ENCODE measurements around the gene ATF5. TPM values are rescaled to one million over a fixed set of nuclear protein-coding genes. Genes with fewer than 3 reads are reported as not detected.

The ATF5 gene
- total RNA-seq, 1 experiment from 2014 or later = 64.0 TPM

DNA sequence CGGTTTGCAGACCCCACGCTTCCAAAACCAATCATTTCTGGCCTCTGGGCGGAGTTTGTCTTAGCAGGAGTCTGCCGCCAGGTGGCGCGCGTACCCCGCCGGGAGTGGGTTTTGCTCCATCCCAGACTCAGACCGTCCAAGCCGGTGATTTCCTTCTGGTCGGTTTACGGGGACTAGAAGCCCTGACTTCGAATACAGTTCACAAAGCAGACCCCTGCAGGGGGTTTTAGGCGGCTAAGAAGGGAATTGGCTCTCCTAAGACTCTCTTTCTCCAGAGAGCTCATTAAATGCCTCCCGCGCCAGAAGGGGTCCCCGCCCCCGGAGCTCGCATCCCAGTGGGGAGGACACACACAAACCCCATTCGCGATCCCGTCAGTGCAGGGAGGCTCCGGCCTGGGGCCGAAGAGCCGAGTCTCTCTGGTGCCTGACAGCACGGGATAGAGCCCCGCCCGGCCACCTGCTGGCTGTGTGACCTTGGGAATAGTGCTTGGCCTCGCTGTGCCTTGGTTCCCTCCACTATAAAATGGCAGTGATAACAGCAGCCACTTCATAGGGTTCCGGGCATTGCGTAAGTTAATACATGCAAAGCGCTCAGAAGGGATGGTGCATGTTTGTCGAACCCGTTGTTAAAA is 8.9 kb downstream of the ATF5 start:
- CTCF ChIA-PET = interaction anchor here (1.0 kb wide), 1 partner anchor 25 kb away, joined by 4 read pairs; no protein-coding TSS in a partner anchor
- Mint-ChIP-seq H3K4me1 (ENCODE audit: low read depth, unreplicated experiment) (peaks cover 9% of the 10 kb centered on the region), H3K36me3 (ENCODE audit: insufficient read depth, unreplicated experiment) (peaks cover 14% of the 10 kb centered on the region), H3K4me3 (ENCODE audit: unreplicated experiment) (peak overlapping the region; percentile 34), H3K9me3 (ENCODE audit: unreplicated experiment) (no peaks in the 10 kb centered on the region), H3K27me3 (ENCODE audit: insufficient read depth, unreplicated experiment) (no peaks in the 10 kb centered on the region), H3K27ac (ENCODE audit: unreplicated experiment) (no peak overlapping the region)
- POLR2A ChIA-PET = no interaction called here
- Histone ChIP-seq H3K9me3 (no peaks in the 10 kb centered on the region), H3K27me3 (replicated peaks; ENCODE audit: control insufficient read depth, insufficient read depth, low read length) (no peaks in the 10 kb centered on the region), H3K4me1 (peaks cover 3% of the 10 kb centered on the region; the same call in 1 of the 2 replicates), H3K4me3 (ENCODE audit: low read depth, low read length) (no peak overlapping the region), H3K36me3 (ENCODE audit: control insufficient read depth, insufficient read depth, low read length) (no peaks in the 10 kb centered on the region)
- intact Hi-C loops (cut with micrococcal nuclease; ENCODE audit: unreplicated experiment) = loop anchor here (1.0 kb wide), 1 partner anchor 45 kb away; no protein-coding TSS in a partner anchor
- BruUV-seq (replicated peaks) = no TSS peak
- DNase-seq = peak; percentile 74 to 89
- TF ChIP-seq, protein P1, sequence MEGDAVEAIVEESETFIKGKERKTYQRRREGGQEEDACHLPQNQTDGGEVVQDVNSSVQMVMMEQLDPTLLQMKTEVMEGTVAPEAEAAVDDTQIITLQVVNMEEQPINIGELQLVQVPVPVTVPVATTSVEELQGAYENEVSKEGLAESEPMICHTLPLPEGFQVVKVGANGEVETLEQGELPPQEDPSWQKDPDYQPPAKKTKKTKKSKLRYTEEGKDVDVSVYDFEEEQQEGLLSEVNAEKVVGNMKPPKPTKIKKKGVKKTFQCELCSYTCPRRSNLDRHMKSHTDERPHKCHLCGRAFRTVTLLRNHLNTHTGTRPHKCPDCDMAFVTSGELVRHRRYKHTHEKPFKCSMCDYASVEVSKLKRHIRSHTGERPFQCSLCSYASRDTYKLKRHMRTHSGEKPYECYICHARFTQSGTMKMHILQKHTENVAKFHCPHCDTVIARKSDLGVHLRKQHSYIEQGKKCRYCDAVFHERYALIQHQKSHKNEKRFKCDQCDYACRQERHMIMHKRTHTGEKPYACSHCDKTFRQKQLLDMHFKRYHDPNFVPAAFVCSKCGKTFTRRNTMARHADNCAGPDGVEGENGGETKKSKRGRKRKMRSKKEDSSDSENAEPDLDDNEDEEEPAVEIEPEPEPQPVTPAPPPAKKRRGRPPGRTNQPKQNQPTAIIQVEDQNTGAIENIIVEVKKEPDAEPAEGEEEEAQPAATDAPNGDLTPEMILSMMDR (IDR thresholded peaks at IDR 0.05; ENCODE audit: insufficient read depth in 1 of 2, low read depth in 1 of 2, low read length in 1 of 2, severe bottlenecking in 1 of 2, unreplicated experiment in 1 of 2) = peak; percentile 97 to 98

DNA sequence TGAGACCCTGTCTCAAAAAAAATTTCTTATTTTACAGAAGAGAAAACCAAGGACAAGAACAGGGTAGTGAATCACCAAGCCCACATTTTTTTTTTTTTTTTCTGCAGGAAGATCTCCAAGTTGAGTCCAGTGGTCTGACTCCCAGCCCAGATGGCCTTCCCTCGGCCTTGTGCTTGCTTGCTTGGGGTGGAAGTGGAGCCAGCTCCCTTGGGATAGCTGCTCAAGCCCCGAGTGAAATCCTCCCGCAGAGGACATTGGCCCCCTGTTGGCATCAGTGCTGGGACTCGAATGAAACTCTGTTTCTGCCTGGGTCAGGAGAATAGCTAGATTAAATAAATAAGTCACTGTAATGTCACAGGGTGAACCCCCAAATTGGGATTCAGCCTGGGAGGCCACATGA is 9.7 kb downstream of the ATF5 start:
- Histone ChIP-seq H3K4me3 (ENCODE audit: low read depth, low read length) (no peak overlapping the region), H3K27me3 (replicated peaks; ENCODE audit: control insufficient read depth, insufficient read depth, low read length) (no peaks in the 10 kb centered on the region), H3K4me1 (peaks cover 3% of the 10 kb centered on the region; the same call in 1 of the 2 replicates), H3K9me3 (no peaks in the 10 kb centered on the region), H3K36me3 (ENCODE audit: control insufficient read depth, insufficient read depth, low read length) (no peaks in the 10 kb centered on the region)
- peaks cover 1% of the 10 kb centered on the region for H3K4me1 Mint-ChIP-seq (ENCODE audit: low read depth, unreplicated experiment)
- intact Hi-C loops (cut with micrococcal nuclease; ENCODE audit: unreplicated experiment) = no loop called here
- ChIA-PET POLR2A (no interaction called here), CTCF (interaction anchor here (1.1 kb wide), 1 partner anchor 9 kb away, joined by 3 read pairs; the partner anchor contains the start of gene NUP62)
- H3K27ac Mint-ChIP-seq (ENCODE audit: unreplicated experiment) = no peak overlapping the region
- TF ChIP-seq, protein P1 (IDR thresholded peaks at IDR 0.05; ENCODE audit: insufficient read depth in 1 of 2, low read depth in 1 of 2, low read length in 1 of 2, severe bottlenecking in 1 of 2, unreplicated experiment in 1 of 2) = no peak
- H3K9me3 Mint-ChIP-seq (ENCODE audit: unreplicated experiment) = no peaks in the 10 kb centered on the region
- no peaks in the 10 kb centered on the region for H3K27me3 Mint-ChIP-seq (ENCODE audit: insufficient read depth, unreplicated experiment)
- peaks cover 6% of the 10 kb centered on the region for H3K36me3 Mint-ChIP-seq (ENCODE audit: insufficient read depth, unreplicated experiment)
- H3K4me3 Mint-ChIP-seq (ENCODE audit: unreplicated experiment) = no peak overlapping the region
- no peak for DNase-seq
- BruUV-seq (replicated peaks) = no TSS peak

DNA sequence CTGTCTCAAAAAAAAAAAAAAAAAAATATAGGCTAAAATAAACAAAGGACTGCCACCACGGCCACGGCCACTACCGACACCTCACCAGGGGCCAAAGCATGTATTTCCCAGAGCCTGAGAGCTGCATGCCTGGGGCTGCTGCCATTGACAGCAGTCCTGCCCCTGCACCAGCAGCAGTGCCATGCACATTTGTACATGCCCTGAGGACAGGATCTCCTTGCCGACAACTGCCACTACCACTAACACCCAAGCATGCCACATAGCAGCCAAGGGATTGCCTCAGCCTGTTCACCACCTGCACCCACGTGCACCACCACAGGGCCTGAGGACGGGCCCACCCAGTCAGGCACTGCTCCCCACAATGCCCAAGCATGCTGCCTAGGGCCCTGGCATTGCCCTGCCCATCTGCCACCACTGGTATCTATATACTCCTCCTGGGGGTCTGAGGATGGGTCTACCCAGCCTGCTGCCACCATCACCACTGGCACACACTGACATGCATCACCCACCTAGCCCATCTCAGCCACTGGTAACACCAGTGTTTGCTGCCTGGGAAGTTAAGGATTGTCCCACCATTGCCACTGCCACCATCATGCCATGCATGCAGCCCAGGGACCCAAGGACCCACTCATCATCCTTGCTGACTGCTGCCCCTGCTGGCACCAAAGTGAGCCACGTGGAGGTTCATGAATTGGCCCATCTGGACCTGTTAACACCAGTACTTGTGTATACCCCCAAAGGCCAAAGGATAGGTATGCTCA is 10.9 kb downstream of the ATF5 start:
- no peak overlapping the region for H3K4me3 ChIP-seq (ENCODE audit: low read depth, low read length)
- Mint-ChIP-seq H3K36me3 (ENCODE audit: insufficient read depth, unreplicated experiment) (peaks cover 5% of the 10 kb centered on the region), H3K27ac (ENCODE audit: unreplicated experiment) (no peak overlapping the region), H3K9me3 (ENCODE audit: unreplicated experiment) (no peaks in the 10 kb centered on the region), H3K27me3 (ENCODE audit: insufficient read depth, unreplicated experiment) (no peaks in the 10 kb centered on the region), H3K4me3 (ENCODE audit: unreplicated experiment) (no peak overlapping the region), H3K4me1 (ENCODE audit: low read depth, unreplicated experiment) (no peaks in the 10 kb centered on the region)
- no peak for DNase-seq
- CTCF ChIA-PET = interaction anchor here (0.5 to 1.1 kb wide), 2 partner anchors 10 to 96 kb away, joined by 3 to 8 read pairs; partner anchors contain the start of gene NUP62
- intact Hi-C loops (cut with micrococcal nuclease; ENCODE audit: unreplicated experiment) = no loop called here
- no TSS peak for BruUV-seq (replicated peaks)
- no peaks in the 10 kb centered on the region for H3K9me3 ChIP-seq
- peaks cover 3% of the 10 kb centered on the region; the same call in 1 of the 2 replicates for H3K4me1 ChIP-seq
- H3K27me3 ChIP-seq (replicated peaks; ENCODE audit: control insufficient read depth, insufficient read depth, low read length) = no peaks in the 10 kb centered on the region
- TF ChIP-seq, protein P1 (IDR thresholded peaks at IDR 0.05; ENCODE audit: insufficient read depth in 1 of 2, low read depth in 1 of 2, low read length in 1 of 2, severe bottlenecking in 1 of 2, unreplicated experiment in 1 of 2) = no peak
- POLR2A ChIA-PET = no interaction called here
- no peaks in the 10 kb centered on the region for H3K36me3 ChIP-seq (ENCODE audit: control insufficient read depth, insufficient read depth, low read length)

Data from Caco-2 (cell line).